Suppressor macrophage treated with lipopolysaccharide for 1 hour (primary cell): Measurements from ENCODE around the gene HOXB9.

Experiments used
- DNase-seq, 3 donors: peaks; one replicate each; pipeline ENCODE4 v3.0.0-alpha.2; 2020 to 2022

The HOXB9 gene

DNA sequence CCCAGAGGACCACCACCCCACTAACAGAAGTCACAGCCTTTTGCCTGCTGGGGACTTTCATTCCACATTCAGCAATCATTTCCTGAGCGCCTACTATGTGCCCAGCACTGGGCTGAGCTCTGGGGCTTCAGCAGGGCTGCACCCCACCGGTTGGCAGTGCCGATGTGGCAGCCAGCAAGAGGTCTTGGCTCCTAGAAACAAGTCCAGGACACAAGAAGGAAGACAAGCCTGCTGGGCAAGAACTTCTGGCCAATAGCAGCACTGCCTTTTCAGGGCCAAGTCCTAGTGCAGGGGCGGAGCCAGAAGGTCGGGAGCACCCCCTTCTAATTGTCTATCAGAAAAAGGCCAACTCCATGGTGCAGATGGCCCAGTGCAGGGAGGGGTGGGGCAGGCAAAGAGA lies 13.0 kb upstream of the HOXB9 start:
- DNase-seq, result no peak

DNA sequence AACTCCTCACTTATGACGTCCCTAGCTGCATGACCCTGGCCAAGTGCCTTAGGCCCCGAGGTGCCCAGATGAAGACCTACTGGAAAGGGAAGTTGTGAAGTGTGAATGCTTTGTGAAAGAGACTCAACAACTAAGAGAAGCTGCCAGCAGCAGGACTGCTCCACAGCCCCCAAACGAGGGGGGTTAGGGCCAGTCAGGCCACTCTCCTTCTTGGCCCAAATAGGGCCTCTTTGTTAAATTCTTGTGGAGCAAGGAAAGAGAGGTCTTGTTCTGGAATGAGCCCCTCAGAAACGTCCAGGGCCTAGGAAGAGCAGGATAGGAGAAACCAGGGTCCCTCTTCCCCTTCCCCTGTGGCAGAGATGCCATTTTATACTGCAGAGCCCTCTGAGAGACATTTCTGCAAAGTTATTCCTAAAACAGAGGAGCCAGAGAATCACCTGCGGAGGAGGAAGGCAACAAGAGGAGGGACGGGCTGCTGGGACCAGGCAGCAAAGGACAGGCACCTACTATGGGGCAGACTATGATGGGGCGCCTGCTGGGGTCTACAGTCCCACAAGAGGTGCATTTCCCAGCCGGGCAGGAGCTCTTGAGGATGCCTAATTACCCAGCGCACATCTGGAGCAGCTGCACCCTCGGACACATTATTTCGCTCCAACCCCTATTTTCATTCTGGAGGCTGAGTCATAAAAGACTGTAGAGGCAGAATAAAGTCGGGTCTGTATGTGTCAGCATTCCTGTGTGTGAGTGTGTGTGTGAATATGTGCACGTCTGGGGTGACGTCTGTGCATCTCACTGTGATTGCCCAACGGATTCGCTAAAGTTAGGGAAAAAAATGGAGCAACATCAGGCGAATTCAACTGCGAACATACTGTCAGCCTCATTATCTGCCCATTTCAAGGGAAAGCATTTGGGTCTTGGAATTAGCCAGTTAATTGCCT lies 11.4 kb upstream of the HOXB9 start:
- DNase-seq, result no peak

DNA sequence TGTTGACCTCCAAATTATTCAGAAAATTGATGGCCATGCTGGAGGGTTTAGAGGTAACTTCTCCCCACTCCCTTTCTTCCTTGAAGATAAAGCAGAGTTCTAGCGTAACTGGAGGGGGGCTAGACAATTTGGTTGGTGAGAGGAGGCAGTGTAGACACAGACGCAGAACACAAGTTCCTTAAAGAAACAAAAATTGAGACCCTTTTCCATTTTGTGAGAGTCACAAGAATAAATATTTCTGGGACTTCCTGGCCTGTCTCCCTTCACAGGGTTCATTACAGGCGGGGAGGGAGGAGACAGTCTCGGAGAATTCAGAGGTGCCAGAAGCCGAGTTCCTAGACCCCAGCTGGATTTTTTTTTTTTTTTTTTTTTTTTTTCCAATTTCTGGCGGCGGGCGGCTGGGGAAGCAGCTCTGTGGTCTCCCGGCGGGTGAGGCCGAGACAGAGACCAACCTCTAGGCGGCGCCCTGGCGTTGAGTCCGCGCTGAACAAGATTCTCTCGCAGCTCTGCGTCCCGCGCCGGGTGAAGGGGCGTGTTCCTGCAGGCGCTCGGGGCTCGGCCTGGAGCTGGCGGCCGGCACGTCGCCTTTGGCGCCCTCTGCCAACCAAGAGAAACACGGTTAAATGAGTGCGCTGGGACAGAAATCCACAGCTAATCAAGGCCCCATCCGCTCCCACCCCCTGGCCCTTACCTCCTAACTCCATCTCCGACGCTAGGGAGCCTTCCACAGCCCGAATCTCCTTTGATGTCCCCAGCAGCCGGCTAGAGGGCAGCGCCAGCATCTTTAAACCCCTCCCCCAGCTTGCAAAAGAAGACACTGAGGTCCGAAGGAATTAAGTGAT lies 10.2 kb upstream of the HOXB9 start:
- DNase-seq, result peak; percentile 69 to 87 (median 72)

DNA sequence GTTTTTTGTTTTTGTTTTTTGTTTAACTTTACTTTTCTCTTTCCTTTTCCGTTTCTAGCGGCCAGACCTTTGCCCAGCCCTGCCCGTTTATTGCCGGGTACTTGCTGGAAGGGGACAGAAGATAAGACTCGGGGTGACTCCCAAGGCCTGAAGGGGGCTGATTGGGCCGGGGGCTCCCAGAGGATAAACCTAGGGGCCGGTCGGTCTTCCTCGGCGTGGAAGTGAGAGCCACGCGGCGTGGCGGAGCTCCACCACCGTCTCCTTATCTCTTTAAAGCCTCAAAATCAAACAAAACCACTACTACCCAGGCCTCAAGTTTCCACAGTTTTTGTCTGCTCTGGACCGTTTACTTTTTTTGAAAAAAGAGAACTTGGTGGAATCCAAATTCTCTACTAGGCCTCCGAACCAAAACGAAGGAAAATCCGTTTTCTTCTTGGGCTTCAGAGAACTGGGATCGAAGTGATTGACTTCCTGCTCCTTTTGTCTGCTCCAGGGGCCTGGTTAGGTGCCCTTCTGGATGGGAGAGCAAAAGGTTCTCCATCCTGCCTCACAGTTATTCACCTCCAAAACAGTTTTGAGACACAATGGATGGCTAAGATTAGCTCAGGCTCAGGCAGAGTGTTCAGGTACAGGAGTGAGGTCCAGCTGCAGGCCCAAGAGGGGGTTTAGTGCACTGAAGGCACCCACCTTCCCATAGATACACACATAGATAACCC lies 8.5 kb upstream of the HOXB9 start:
- no peak for DNase-seq

DNA sequence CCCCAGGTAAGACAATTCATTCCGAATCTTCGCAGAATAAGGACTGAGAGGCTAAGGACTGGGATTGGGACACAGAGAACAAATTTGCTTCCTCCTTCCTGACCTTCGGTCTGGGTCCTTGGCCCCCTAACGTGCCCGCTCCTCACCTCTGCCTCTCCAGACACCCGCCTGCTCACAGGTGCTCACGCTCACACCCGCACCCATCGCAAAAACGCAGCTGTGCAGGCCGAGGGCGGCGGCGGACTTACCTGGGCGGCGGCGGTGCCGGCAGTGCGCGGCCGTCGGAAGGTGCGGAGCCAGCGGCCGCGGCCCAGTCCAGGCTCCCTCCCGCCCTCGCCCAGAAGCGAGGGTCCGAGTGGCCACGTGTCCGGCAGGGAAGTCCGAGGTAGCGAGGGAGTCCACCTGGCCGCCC lies 7.1 kb upstream of the HOXB9 start:
- DNase-seq, result no peak

DNA sequence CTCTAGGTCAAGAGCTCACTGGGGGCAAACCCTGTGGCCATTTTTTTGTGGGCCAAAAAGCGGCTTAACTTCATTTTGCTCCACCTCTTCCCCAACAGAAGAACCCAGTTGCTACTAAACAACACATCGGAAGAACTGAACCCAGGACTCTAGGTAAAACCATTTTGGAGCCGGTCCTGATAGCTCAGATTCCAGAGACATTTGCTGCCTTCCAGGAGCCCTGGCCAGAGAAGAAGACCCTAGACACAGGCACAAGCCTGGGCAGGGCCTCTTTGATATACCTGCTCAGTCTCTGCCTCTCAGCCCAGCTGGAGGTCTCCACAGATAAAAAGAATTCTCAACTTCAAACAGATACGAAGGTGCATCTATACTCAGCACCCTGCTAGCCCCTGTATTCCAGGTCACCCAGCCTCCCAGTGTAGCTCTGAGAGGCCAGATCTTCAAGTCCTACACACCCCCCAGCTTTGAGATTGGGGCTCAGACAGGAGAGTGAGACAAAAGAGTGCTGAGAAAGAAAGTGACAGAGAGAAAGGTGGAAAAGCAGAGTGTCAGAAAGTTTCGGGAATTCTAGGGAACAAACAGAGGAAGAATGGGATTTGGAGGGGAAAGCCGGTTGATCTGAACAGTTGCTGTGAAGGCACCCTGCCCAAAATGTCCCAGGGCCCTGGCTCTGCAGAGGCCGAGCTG lies 6.6 kb upstream of the HOXB9 start:
- no peak for DNase-seq

DNA sequence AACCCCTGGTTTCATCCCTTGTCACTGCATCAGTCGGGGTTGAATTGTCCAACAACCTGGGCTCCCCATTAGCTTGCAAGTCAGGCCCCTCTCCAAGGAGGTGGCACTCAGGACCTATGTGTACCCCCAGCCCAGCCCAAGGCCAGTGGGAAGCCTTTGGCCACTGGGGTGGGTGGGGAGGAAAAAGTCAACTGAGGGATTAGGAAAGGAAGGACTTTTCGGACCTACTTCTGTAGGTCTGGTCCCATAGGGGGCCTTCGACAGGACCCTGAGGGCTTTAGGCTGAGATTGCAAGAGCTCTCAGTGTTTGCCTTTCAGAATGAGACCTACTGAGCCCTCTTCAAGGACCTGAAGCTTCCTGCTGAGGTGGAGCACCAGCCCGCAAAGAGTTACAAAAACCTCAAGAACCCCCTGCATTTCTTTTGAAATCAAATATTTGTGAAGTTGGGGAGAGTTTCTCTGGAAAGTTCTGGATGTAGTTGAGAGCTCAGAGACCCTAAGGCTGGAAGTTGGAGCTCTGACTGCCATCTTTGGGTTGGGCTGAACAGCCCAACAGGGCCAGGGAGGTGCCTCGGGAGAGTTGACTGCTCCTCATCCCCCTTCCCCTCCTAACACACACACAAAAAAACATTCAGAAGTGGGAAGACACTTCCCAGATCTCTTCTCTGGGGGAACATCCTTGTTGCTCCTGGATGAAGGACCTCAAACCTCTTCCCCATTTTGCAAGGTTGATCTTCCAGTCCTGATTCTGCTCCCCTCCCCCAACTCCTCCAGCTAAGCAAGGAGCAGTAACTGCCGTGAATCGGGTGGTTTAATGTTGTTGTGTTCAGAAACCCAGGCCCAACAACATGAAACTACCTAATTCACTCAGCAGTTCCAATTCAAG lies 5.8 kb upstream of the HOXB9 start:
- no peak for DNase-seq

DNA sequence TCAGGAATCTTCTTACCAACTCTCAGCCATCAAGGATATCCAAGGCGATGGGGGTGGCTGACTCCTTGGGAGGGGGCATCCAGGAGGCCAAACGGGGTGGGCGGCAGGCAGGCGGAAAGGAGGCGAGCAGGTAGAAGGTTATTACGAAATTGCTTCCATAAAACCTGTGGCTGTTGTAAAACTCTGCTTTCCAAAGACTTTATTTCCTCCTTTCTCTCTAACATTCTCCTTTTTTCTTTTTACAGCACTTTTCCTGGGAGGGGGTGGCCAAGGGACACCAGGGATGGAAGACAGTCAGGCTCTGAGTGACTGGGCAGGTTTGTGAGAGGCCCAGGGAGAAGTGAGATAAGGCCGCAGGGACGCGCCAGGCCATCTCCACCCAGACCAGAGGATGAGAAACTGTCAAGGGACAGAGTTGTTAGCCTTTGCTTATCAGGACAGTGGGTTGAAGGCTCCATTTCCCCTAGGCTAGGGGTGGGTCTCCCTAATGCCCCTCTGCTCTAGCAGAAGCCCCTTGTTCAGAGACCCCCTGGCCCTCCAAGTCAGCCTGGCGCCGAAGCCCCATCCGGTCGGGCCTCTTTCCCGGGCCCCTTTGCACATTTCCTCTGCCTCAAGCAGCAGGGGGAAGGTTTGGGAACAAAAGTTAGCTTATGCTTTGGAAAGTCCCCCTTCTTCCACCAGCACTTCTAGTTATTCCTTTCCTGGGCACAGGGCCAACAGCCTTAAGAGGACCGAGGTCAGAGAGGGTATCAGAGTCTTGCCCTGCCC lies 5.0 kb upstream of the HOXB9 start:
- peak in 1 of 3 donors; percentile 40 for DNase-seq

DNA sequence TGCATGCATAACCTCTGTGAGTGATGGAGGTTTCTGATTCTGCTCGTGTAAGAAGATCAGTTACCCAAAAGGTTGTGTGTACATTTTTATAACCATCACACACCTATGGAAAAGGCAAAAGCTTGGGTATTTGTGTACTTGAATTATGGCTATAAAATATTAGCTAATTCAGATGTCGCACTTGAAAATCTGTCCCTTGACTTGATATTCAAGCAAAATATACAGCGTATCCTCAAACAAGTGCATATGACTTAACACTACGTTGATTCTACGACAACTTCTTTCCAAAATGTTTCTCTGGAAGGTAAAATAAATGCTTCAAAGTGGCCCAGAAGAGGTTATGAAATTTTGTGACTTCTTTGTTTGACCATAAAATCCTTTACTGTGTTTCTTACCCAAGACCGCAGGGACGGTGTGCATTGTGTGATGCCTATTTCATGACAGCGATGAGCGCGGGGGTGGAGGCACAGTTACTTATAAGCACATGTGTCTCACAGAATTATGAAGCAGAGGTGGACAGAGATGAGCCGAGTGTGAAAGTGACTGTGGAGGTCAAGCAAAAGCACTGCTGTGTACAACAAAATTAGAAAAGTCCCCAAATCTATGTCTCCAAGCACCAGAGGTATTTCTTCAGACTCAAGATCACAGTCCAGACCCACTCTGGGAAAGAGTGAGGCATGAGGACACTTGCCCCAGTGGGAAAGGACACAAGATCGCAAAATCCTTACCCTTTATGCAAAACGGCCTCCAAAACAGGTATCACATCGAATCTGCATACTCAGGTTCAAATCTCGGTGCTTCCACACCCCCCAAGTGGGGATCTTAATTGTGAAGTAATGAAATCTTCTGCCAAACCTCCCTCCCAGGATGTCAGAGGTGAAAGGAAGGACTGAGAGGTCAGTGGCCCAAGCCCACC lies 4.1 kb upstream of the HOXB9 start:
- DNase-seq, result no peak

DNA sequence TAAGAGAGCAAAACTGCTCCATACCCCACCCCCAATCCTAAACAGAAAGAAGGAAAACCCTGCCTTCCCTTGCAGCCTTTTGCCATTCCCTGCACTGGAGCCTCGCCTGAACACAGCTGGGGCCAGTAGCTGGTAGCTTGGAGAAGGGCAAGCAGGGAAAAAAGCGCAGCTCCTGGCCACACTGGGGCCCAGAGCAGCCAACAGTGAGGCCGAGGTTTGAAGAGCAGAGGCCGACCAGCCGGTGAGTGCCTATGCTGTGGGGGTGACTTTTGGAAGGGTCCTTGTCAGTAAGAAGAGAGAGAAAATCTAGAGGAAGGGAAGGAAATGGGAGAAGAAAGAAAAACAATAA lies 3.2 kb upstream of the HOXB9 start:
- no peak for DNase-seq

DNA sequence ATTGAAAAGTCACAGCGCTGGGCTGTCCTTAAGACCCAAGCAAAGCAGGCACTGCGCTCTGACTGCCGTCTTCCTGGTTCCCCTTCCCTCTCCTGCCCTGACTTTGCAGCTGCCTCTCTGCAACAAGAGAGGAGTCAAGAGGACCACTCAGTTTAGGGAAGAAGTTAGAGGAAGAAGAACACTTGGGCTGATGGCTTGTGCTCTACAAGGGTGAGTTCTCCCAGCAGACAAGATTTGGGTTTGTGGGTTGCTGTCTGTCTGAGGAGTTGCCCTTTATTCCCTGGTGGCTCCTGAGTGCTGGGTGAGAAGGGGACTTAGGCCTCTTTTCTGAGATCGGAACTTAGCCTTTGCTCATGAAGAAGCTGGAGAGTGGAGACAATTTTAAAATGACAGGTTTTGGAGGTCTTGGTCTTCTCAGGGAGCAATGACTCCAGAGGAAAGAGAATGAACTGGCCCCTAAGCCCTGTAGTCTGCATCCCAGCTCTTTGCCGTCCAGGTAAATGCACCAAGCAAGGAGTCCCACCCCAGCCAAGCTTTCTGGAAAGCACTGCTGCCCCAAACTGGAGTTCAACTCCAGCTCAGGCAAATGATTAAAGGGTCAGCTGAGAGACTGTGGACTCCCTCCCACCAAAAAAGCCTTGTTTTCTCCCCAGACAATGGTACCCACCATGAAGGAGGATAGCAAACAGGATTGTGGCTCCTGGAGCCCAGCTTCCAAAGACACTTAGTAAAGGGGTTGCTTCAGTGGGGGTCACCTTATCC lies 2.7 kb upstream of the HOXB9 start:
- peak in 2 of 3 donors; percentile 38 to 40 for DNase-seq

DNA sequence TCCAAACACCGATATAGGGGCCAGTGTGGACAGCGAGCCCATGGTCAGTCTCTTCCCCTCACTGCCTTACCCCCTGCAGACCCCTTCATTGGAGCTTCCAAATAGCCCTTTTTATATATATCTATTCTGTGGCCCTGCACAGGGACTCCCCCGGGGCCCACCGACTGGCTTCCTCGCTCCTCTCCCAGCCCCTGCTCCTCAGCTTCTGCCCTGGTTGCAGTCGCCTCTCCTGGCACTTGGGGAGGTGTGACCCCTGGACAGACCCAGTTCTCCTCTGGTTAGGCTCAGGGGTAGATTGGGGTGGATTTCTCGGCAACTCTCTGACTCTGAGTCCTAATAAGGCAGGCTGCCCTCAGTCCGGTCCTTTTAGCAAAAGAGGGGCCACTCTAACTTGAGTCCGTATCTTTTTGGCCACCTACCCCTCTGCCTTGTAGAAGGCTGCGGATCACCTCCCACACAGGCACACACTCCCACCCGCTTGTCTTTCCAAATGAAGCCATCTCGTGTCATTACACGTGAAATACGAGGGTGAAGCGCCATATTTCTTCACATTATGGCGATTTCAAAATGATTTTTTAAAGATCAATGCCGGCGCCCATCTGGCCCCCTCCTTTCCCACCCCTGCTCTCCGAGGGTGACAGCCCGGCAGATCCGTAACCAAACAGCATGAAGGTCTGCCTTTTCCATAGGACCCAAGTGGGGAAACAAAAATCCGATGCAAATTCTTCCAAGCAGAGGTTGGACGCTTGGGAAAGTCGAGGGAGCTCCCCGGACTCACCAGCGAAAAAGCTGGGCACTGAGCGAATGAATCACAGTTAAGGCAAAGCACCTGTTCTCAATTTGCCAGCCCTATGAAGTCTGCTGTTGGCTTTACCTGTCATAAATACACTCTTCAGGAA lies 1.7 kb upstream of the HOXB9 start:
- DNase-seq, result no peak

DNA sequence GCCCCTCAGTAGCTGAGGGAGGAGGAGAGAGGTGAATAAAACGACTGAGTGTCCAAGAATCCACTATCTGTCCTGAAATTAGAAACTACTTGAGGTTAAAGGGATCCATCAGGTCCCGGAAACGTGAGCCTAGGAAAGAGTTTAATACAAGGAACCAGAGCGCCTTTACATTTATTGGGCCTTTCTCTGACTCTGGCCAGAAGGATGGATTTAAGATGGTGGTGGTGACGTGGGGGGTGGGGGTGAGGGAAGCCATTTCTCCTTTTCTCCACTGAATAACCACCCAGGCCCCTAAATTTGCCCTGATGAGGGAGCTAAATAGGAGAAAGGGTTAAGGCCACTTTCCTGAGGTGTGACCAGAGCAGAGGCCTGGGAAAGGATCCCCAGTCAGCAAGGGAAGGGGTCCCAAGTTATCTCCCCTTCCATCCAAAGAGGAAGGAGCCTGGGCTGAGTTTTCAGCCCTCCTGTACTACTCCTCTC lies 1.0 kb upstream of the HOXB9 start:
- no peak for DNase-seq

DNA sequence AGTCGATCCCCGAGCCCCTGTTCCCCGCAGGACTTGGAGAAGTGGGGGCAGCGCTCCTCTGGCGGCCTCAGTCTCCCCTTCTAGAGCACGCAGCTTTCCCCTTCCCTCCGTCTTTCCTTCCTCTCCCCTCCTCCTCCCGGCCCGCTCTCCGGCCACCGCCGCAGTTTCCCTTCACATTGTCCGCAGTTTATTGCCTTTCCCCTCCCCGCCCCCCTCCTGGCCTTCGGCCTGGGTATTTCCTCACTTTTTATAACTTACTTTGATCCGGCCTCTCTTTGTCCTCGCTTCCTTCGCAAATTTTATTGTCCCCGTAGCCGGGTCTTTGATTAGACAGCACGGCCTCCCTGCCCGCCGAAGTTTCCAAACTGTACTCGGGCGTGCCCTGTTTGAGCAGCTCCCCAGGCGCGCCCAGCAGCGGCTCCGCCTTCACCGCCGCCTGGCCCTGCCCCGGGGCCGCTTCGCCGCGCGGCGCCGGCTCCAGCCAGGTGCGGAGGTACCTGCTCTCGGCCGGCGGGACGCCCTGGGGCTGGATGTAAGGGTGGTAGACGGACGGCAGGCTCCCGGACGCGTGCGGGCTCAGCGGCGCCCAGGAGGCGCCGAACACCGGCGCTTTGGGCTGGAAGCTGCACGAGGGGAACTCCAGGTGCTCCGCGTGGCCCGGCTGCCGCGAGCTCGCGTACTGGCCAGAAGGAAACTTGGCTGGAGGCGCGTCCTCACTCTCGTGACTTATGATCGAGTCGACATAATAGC lies 488 bp downstream of the HOXB9 start:
- DNase-seq, result peak; percentile 40 to 58 (median 45)

DNA sequence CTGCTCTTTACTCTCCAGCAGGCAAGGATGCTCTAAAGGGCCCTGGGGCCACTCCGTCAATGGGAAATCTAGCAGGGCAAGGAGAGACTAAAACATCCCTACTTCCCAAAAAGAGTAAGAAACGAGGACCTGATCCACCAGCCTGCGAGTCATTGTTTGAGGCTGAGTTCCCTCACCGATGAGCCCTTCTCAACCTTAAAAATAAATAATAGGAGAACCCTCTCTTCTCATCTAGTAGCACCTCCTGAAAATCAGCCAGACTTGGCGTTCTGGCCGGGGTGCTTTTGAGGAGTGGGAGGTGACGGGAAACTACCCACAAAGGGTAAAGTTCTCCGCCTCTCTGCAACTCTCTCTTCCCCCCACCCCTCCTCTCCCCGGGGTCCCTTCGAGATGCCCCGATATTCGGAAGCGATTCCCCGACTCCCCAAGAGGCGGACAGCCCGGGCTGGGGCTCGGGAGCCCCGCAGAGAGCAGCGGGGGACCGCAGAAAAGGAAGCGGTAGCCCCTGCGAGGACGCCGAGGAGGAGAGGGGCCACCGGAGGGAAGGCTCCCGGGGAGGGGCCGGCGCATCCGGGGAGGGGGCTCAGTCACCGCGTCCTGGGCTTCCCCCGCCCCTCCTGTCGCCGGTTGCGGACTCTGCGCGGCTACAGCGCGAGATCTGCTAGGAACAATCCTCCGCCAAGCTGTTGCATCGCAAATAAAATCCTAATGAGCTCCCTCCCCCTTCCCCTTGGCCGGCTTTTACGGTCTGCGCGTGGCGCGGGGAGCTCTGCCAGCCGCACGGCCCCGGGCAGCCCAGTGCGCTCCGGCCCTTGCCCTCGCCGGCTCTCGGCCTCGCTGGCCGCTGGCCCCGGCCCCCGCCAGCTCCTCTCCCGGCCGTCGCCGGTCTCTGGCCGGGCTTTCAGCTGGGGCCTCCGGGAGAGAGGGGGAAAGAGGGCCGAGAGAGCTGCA lies 1.3 kb downstream of the HOXB9 start:
- no peak for DNase-seq

DNA sequence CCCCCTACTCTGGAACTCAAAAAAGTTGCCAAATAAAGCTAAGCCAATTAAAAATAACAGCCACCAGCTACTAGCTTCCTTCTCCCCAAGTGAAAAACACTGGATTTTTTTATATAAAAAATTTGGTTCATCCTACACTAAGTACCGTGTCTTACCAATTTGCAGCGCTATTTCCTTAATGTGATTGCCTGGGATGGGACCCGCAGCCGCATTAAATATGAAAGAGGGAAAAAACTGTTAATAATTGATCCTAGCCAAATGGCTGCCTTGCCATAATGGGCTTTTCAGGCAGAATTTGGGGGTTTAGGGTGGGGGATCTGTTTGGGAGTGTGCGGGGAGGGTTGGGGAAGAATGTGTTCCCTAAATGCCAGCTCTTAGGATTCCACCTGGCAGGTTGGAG lies 2.0 kb downstream of the HOXB9 start:
- DNase-seq, result no peak
